ENCODE measurements around the gene RASSF8.
A peak's percentile ranks its signal among the peaks of the same experiment; 100 is the strongest.

The RASSF8 gene

GRCh38 chr12:26044007-26044394, 85.5 kb downstream of the RASSF8 start:
- Histone ChIP-seq H3K4me2 (ENCODE audit: low read length) (no peak overlapping the region), H3K9ac (ENCODE audit: low read length) (no peak overlapping the region), H3K27ac (ENCODE audit: low read length) (no peak overlapping the region), H2AFZ (ENCODE audit: low read depth, low read length) (no peak overlapping the region), H3K36me3 (replicated peaks; ENCODE audit: low read depth, low read length) (no peaks in the 10 kb centered on the region), H3K4me3 (ENCODE audit: low read length) (no peak overlapping the region), H4K20me1 (ENCODE audit: insufficient read depth, low read length) (no peaks in the 10 kb centered on the region), H3K79me2 (ENCODE audit: low read length) (no peaks in the 10 kb centered on the region), H3K9me3 (ENCODE audit: insufficient read depth, low read length) (no peaks in the 10 kb centered on the region), H3K4me1 (ENCODE audit: low read length) (peaks cover 56% of the 10 kb centered on the region), H3K27me3 (ENCODE audit: low read depth, low read length) (no peaks in the 10 kb centered on the region)
- TF ChIP-seq EZH2phosphoT487 (IDR thresholded peaks at IDR 0.05; ENCODE audit: low read depth): no peak
- no peak for TF ChIP-seq CTCF (IDR thresholded peaks at IDR 0.05; ENCODE audit: low read depth, low read length)

GRCh38 chr12:26044592-26044991, 86.1 kb downstream of the RASSF8 start:
- Histone ChIP-seq H3K27ac (ENCODE audit: low read length) (no peak overlapping the region), H3K9me3 (ENCODE audit: insufficient read depth, low read length) (no peaks in the 10 kb centered on the region), H3K36me3 (replicated peaks; ENCODE audit: low read depth, low read length) (no peaks in the 10 kb centered on the region), H3K79me2 (ENCODE audit: low read length) (no peaks in the 10 kb centered on the region), H3K4me2 (ENCODE audit: low read length) (no peak overlapping the region), H3K4me1 (ENCODE audit: low read length) (peaks cover 54% of the 10 kb centered on the region), H4K20me1 (ENCODE audit: insufficient read depth, low read length) (no peaks in the 10 kb centered on the region), H3K27me3 (ENCODE audit: low read depth, low read length) (no peaks in the 10 kb centered on the region), H3K9ac (ENCODE audit: low read length) (no peak overlapping the region), H3K4me3 (ENCODE audit: low read length) (no peak overlapping the region), H2AFZ (ENCODE audit: low read depth, low read length) (no peak overlapping the region)
- TF ChIP-seq CTCF (IDR thresholded peaks at IDR 0.05; ENCODE audit: low read depth, low read length) (peak; percentile 32; the same call in 1 of the 2 replicates), EZH2phosphoT487 (IDR thresholded peaks at IDR 0.05; ENCODE audit: low read depth) (no peak)

GRCh38 chr12:26046203-26046602, 87.7 kb downstream of the RASSF8 start:
- no peak overlapping the region for H2AFZ ChIP-seq (ENCODE audit: low read depth, low read length)

GRCh38 chr12:26046906-26047305, 88.4 kb downstream of the RASSF8 start:
- Histone ChIP-seq H3K4me1 (ENCODE audit: low read length) (peaks cover 54% of the 10 kb centered on the region), H3K27ac (ENCODE audit: low read length) (no peak overlapping the region), H3K4me3 (ENCODE audit: low read length) (0 out of 2 replicates have a peak overlapping the region, but pooled peaks have one; percentile 20), H4K20me1 (ENCODE audit: insufficient read depth, low read length) (no peaks in the 10 kb centered on the region), H3K79me2 (ENCODE audit: low read length) (no peaks in the 10 kb centered on the region), H3K27me3 (ENCODE audit: low read depth, low read length) (no peaks in the 10 kb centered on the region), H3K36me3 (replicated peaks; ENCODE audit: low read depth, low read length) (no peaks in the 10 kb centered on the region), H2AFZ (ENCODE audit: low read depth, low read length) (no peak overlapping the region), H3K9me3 (ENCODE audit: insufficient read depth, low read length) (no peaks in the 10 kb centered on the region), H3K9ac (ENCODE audit: low read length) (no peak overlapping the region; the same call in 1 of the 2 replicates), H3K4me2 (ENCODE audit: low read length) (peak overlapping the region; percentile 48)
- no peak for TF ChIP-seq EZH2phosphoT487 (IDR thresholded peaks at IDR 0.05; ENCODE audit: low read depth)
- TF ChIP-seq CTCF (IDR thresholded peaks at IDR 0.05; ENCODE audit: low read depth, low read length): no peak

More at GRCh38 chr12:26046203-26046602, 87.7 kb downstream of the RASSF8 start:
- Histone ChIP-seq H3K9ac (ENCODE audit: low read length) (no peak overlapping the region; the same call in 1 of the 2 replicates), H3K4me3 (ENCODE audit: low read length) (peak overlapping the region; percentile 20), H3K27ac (ENCODE audit: low read length) (peak overlapping the region; percentile 2; the same call in 1 of the 2 replicates), H3K79me2 (ENCODE audit: low read length) (no peaks in the 10 kb centered on the region), H3K4me2 (ENCODE audit: low read length) (peak overlapping the region; percentile 48), H3K4me1 (ENCODE audit: low read length) (peaks cover 54% of the 10 kb centered on the region), H3K27me3 (ENCODE audit: low read depth, low read length) (no peaks in the 10 kb centered on the region), H3K36me3 (replicated peaks; ENCODE audit: low read depth, low read length) (no peaks in the 10 kb centered on the region), H3K9me3 (ENCODE audit: insufficient read depth, low read length) (no peaks in the 10 kb centered on the region), H4K20me1 (ENCODE audit: insufficient read depth, low read length) (no peaks in the 10 kb centered on the region)
- TF ChIP-seq CTCF (IDR thresholded peaks at IDR 0.05; ENCODE audit: low read depth, low read length) (no peak), EZH2phosphoT487 (IDR thresholded peaks at IDR 0.05; ENCODE audit: low read depth) (no peak)
